Thyroid gland (tissue), 4 donors: ENCODE measurements around the gene ACTR5. TPM values are rescaled to one million over a fixed set of nuclear protein-coding genes. Genes with fewer than 3 reads are reported as not detected.
A peak's percentile ranks its signal among the peaks of the same experiment; 100 is the strongest.

Source experiments
- DNase-seq, 2 donors: peaks; one replicate each; pipeline ENCODE4 v3.0.0-alpha.2; 2019
- H3K27ac ChIP-seq, 3 donors: fragments of 200-600 bp; sonication (generic); 1 replicate in 2 of 3; 2 replicates in 1 of 3; pipeline ENCODE4 v1.5.1; 2016 to 2019; ENCODE audit warnings: mild to moderate bottlenecking in 1 of 3, moderate library complexity in 1 of 3
- H3K27me3 ChIP-seq: fragments of 200-600 bp; sonication (generic); one replicate; pipeline ENCODE4 v1.5.1; 2019
- H3K36me3 ChIP-seq, 2 donors: fragments of 200-600 bp; sonication (generic); one replicate each; pipeline ENCODE4 v1.5.1; 2016 to 2019
- H3K4me1 ChIP-seq, 2 donors: fragments of 200-600 bp; sonication (generic); one replicate each; pipeline ENCODE4 v1.5.1; 2017 to 2019
- H3K4me3 ChIP-seq, 3 donors: fragments of 200-600 bp; sonication (generic); replicated peaks in 1 of 3; 1 replicate in 2 of 3; 2 replicates in 1 of 3; pipeline ENCODE4 v1.5.1; 2016; ENCODE audit warnings: mild to moderate bottlenecking in 1 of 3
- H3K9me3 ChIP-seq: fragments of 200-600 bp; sonication (generic); one replicate; pipeline ENCODE4 v1.5.1; 2017
- POLR2A ChIP-seq, 2 donors: fragments of 450-650 bp; IDR thresholded peaks; one replicate each; pipeline ENCODE4 v1.6.1; 2017; ENCODE audit warnings: antibody characterized with exemption in 2 of 2, mild to moderate bottlenecking in 2 of 2, moderate library complexity in 1 of 2
- WGBS, 2 donors: methylation state at CpG; one replicate each; pipeline ENCODE4 v1.1.5; 2017; 5-methylcytosine and 5-hydroxymethylcytosine counted together
- intact Hi-C: fragments of 100-400 bp; cut with DNase I; formaldehyde crosslinking; loops from one replicate; pipeline ENCODE4 v1.15.1; 2023
- total RNA-seq, 4 donors: library from RNA; depleted of rRNA; stranded (reverse); fragments of >200 nt; gene quantifications; one replicate each; pipeline ENCODE4 v1.2.3, GENCODE V29; 2016
- TF ChIP-seq, protein P1 (sequence below), 6 experiments: fragments of 200-600 bp in 3 of 6; fragments of 450-650 bp in 3 of 6; sonication (generic) in 3 of 6; IDR thresholded peaks; one replicate each; pipeline ENCODE4 v1.5.1; 2016 to 2019; ENCODE audit warnings: antibody characterized with exemption in 6 of 6, mild to moderate bottlenecking in 2 of 6, inconsistent platforms in 1 of 6, moderate library complexity in 1 of 6

ACTR5 gene
- total RNA-seq, 4 donors from 2014 or later: 6.9 to 14.4 (median 10.4) TPM

DNA sequence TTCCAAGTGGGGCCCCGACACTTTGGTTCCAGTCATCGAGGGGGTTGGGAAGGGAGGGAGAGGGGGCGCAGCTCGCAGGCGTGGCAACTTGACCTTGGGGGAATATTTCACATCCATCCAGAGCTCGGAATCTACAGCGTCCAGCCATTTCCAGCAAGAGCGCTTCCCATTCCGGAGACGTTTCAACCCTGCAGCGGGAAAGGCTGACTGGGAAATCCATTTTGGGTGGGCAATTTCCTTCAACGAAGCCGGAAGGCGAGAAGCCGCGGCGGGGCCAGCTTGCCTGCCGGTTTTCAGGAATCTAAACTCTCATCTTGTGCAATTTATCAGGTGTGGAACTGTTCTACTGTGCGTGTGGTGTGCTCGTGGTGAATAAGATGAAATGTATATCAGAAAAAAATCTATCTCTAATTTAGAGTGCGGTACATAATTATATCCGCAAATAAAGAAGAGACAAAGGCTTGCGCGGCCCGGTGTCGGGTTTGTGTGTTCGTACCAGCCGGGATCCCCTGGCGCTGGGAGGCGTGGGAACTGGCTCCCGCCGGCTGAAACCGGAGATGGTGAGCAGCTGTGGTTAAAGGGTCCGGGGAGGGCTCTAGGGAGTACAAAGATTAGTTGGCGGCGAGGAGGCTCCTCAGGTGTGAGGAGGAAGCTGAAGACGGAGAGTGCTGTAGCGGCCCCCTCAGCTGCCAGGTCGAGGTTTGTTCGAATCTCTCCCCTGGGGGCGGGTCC lies 19.2 kb upstream of the ACTR5 start:
- no peaks in the 10 kb centered on the region for H3K36me3 ChIP-seq
- H3K27me3 ChIP-seq: peaks cover 64% of the 10 kb centered on the region
- DNase-seq: no peak
- intact Hi-C loops: no loop called here
- no peaks in the 10 kb centered on the region for H3K9me3 ChIP-seq
- no peak overlapping the region for H3K4me3 ChIP-seq
- peaks cover 8 to 51% of the 10 kb centered on the region in 2 donors for H3K4me1 ChIP-seq
- WGBS, 2 donors: 2 to 4% methylated on average over 33 to 41 of the region's 41 CpGs
- TF ChIP-seq, protein P1, sequence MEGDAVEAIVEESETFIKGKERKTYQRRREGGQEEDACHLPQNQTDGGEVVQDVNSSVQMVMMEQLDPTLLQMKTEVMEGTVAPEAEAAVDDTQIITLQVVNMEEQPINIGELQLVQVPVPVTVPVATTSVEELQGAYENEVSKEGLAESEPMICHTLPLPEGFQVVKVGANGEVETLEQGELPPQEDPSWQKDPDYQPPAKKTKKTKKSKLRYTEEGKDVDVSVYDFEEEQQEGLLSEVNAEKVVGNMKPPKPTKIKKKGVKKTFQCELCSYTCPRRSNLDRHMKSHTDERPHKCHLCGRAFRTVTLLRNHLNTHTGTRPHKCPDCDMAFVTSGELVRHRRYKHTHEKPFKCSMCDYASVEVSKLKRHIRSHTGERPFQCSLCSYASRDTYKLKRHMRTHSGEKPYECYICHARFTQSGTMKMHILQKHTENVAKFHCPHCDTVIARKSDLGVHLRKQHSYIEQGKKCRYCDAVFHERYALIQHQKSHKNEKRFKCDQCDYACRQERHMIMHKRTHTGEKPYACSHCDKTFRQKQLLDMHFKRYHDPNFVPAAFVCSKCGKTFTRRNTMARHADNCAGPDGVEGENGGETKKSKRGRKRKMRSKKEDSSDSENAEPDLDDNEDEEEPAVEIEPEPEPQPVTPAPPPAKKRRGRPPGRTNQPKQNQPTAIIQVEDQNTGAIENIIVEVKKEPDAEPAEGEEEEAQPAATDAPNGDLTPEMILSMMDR (IDR thresholded peaks at IDR 0.05): no peak
- TF ChIP-seq POLR2A (IDR thresholded peaks at IDR 0.05): no peak
- no peak overlapping the region for H3K27ac ChIP-seq

DNA sequence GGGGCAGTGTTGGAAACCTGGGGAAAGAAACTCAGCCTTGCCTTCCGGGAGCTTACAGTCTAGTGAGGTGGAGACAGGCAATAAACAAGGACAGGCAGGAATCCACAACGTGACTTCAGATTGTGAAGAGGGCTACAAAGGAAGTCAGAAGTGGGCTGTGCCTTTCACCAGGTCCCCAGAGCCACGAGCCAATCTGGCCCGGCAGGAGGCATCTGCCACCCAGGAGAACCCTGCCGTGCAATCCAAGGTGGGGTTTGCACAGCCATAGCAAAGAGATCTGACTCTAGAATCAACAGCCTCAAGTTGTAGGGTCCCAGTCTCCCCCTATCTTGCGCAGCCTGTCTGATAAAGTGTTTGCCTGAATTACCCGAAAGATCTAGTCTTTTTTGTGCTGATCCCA lies 18.5 kb upstream of the ACTR5 start:
- DNase-seq: no peak
- TF ChIP-seq, protein P1 (IDR thresholded peaks at IDR 0.05): no peak
- no peak for TF ChIP-seq POLR2A (IDR thresholded peaks at IDR 0.05)
- Histone ChIP-seq H3K4me3 (no peak overlapping the region), H3K27me3 (peaks cover 64% of the 10 kb centered on the region), H3K27ac (no peak overlapping the region), H3K36me3 (no peaks in the 10 kb centered on the region), H3K4me1 (peaks cover 8 to 45% of the 10 kb centered on the region in 2 donors), H3K9me3 (no peaks in the 10 kb centered on the region)
- WGBS, 2 donors: 4 to 13% methylated on average over 7 of the region's 7 CpGs
- intact Hi-C loops: no loop called here

DNA sequence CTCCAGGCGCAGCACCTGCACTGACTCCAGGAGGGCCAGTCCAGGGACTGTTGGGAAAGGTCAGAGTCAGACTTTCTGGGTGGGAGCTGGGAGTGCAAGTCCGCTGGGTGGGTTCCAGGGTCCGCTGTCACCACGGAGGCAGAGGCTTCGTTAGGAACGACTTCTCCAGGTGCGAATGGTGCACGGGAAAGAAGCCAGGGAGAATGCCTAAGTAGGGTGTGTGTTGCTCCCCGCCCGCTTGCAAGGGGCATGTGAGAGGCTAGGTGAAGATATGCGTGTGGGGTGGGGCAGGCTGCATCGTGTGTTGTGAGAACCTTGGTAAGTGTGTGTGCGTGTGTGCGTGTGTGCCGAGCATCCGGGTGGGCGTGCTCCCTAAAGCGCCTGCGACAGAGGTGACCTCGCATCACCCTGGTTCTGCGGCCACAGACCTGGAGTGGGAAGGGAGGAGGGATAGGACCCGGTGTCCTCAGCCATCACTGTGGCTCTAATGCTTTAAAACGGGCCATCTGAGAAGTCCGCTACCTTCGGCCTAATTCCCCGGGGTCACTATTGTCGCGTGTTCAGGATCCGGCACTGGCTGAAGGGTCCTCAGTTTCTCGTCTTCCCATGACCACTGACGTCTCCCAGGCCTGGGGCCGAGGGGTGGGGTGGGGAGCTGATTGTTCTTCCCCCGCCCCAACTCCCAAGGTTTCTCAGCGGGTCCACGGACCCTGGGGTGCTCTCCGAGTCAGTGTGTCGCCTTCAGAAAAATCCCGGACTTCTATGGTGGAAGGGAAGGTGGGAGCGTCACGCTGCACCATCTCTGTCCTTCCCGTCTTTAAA lies 17.9 kb upstream of the ACTR5 start:
- 3 to 6% methylated on average over 20 to 40 of the region's 41 CpGs for WGBS, 2 donors
- TF ChIP-seq POLR2A (IDR thresholded peaks at IDR 0.05): no peak
- TF ChIP-seq, protein P1 (IDR thresholded peaks at IDR 0.05): no peak
- peaks cover 8 to 39% of the 10 kb centered on the region in 2 donors for H3K4me1 ChIP-seq
- intact Hi-C loops: no loop called here
- no peak overlapping the region for H3K27ac ChIP-seq
- H3K9me3 ChIP-seq: no peaks in the 10 kb centered on the region
- H3K27me3 ChIP-seq: peaks cover 64% of the 10 kb centered on the region
- DNase-seq: no peak
- H3K36me3 ChIP-seq: no peaks in the 10 kb centered on the region
- H3K4me3 ChIP-seq: no peak overlapping the region

DNA sequence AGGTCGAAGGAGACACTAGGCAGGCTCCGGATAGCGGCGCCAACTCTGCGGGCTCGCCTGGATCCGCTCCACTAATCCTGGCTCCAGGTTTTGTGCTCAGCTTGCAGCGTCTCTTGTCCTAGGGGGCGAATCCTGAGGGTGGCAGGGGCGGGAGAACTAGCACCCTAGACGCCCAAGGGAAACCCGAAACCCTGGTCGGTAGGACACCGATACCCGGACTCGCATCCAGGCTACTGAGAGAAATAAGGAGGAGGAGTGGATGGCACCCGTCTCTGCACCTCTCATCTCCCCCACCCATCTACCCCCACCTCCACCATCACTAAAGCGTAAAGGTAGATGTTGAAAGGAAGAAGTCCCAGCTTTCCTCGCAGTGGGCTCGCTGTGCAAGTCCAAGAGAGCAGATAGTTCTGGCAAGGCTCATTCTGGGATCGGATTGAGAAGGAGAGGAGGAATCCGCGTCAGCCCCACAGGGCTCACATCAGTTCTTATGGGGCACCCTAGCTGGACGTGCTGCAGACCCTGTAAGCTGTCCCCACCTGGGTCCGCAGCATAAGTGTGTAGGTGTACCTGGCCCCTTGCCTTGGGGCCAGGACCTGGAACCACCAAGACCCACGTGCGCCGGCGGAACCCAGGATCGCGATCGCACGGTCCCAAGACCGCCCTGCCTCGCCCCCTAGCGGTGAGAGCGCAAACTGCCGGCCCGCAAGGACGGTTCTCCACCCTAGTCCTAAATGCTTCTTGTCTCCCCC lies 17.1 kb upstream of the ACTR5 start:
- peak; percentile 56 to 58 for DNase-seq
- peak overlapping the region in 1 of 3 donors; percentile 21 for H3K4me3 ChIP-seq
- peaks cover 8 to 39% of the 10 kb centered on the region in 2 donors for H3K4me1 ChIP-seq
- no peaks in the 10 kb centered on the region for H3K36me3 ChIP-seq
- intact Hi-C loops: no loop called here
- no peak for TF ChIP-seq POLR2A (IDR thresholded peaks at IDR 0.05)
- TF ChIP-seq, protein P1 (IDR thresholded peaks at IDR 0.05): peak; percentile 69 to 99 (median 84)
- H3K27ac ChIP-seq: no peak overlapping the region
- no peaks in the 10 kb centered on the region for H3K9me3 ChIP-seq
- peaks cover 56% of the 10 kb centered on the region for H3K27me3 ChIP-seq
- 2 to 3% methylated on average over 32 to 40 of the region's 40 CpGs for WGBS, 2 donors
